Measurements from ENCODE around the gene LGR6. TPM values are rescaled to one million over a fixed set of nuclear protein-coding genes. Genes with fewer than 3 reads are reported as not detected.

The LGR6 gene
- total and polyA plus RNA-seq, 7 experiments from 2014 or later: 0.16 to 5.8 (median 0.33) TPM; not detected in 1

GRCh38 chr1:202227997-202228401 lies 34.4 kb downstream of the LGR6 start:
- POLR2A ChIA-PET: no interaction called here

GRCh38 chr1:202228484-202229122 lies 35.0 kb downstream of the LGR6 start:
- no peak overlapping the region for H3K4me3 ChIP-seq (ENCODE audit: low read length)
- H3K36me3 ChIP-seq (ENCODE audit: control insufficient read depth in 2 of 3, insufficient read depth in 3 of 3, low read length in 3 of 3): no peaks in the 10 kb centered on the region
- H3K4me1 Mint-ChIP-seq: peaks cover 0 to 19% (median 0%) of the 10 kb centered on the region in 7 donors
- DNase-seq (no peak), ATAC-seq (no peak)
- H3K9me3 ChIP-seq (ENCODE audit: control insufficient read depth in 2 of 3, low read length in 3 of 3): no peaks in the 10 kb centered on the region
- H3K36me3 Mint-ChIP-seq: no peaks in the 10 kb centered on the region
- H3K27ac Mint-ChIP-seq: peak overlapping the region in 1 of 9 donors; percentile 60
- H3K27ac ChIP-seq (ENCODE audit: low read depth, low read length): no peak overlapping the region
- H3K27me3 ChIP-seq (ENCODE audit: control insufficient read depth in 2 of 2, insufficient read depth in 2 of 2, low read length in 2 of 2): no peaks in the 10 kb centered on the region
- ChIA-PET CTCF (no interaction called here), POLR2A (no interaction called here)
- H3K9me3 Mint-ChIP-seq: no peaks in the 10 kb centered on the region
- intact Hi-C loops (cut with micrococcal nuclease): no loop called here
- H3K4me1 ChIP-seq (ENCODE audit: control insufficient read depth in 2 of 2, insufficient read depth in 2 of 2, low read length in 2 of 2): peaks cover 0 to 9% of the 10 kb centered on the region in 2 donors
- H3K27me3 Mint-ChIP-seq: peaks cover 0 to 20% (median 0%) of the 10 kb centered on the region in 5 donors
- peak overlapping the region in 1 of 10 donors; percentile 51 for H3K4me3 Mint-ChIP-seq

More at GRCh38 chr1:202227997-202228401, 34.4 kb downstream of the LGR6 start:
- H3K27ac Mint-ChIP-seq: no peak overlapping the region
- ATAC-seq: no peak
- H3K27me3 Mint-ChIP-seq: peaks cover 0 to 18% (median 0%) of the 10 kb centered on the region in 5 donors
- Histone ChIP-seq H3K27me3 (ENCODE audit: control insufficient read depth in 2 of 2, insufficient read depth in 2 of 2, low read length in 2 of 2) (no peaks in the 10 kb centered on the region), H3K4me1 (ENCODE audit: control insufficient read depth in 2 of 2, insufficient read depth in 2 of 2, low read length in 2 of 2) (peaks cover 0 to 9% of the 10 kb centered on the region in 2 donors), H3K36me3 (ENCODE audit: control insufficient read depth in 2 of 3, insufficient read depth in 3 of 3, low read length in 3 of 3) (no peaks in the 10 kb centered on the region), H3K27ac (ENCODE audit: low read depth, low read length) (no peak overlapping the region), H3K9me3 (ENCODE audit: control insufficient read depth in 2 of 3, low read length in 3 of 3) (no peaks in the 10 kb centered on the region), H3K4me3 (ENCODE audit: low read length) (no peak overlapping the region)
- H3K4me3 Mint-ChIP-seq: peak overlapping the region in 1 of 10 donors; percentile 53
- H3K36me3 Mint-ChIP-seq: no peaks in the 10 kb centered on the region
- peaks cover 0 to 19% (median 0%) of the 10 kb centered on the region in 7 donors for H3K4me1 Mint-ChIP-seq
- no peaks in the 10 kb centered on the region for H3K9me3 Mint-ChIP-seq
- no peak for DNase-seq
- intact Hi-C loops (cut with micrococcal nuclease): no loop called here
- CTCF ChIA-PET: no interaction called here

- Mint-ChIP-seq H3K4me3 (no peak overlapping the region), H3K9me3 (no peaks in the 10 kb centered on the region), H3K27me3 (peaks cover 0 to 24% (median 0%) of the 10 kb centered on the region in 5 donors), H3K4me1 (peaks cover 0 to 19% (median 0%) of the 10 kb centered on the region in 7 donors), H3K36me3 (no peaks in the 10 kb centered on the region), H3K27ac (no peak overlapping the region)
- DNase-seq: no peak
- H3K9me3 ChIP-seq (ENCODE audit: control insufficient read depth in 2 of 3, low read length in 3 of 3): no peaks in the 10 kb centered on the region
- no peaks in the 10 kb centered on the region for H3K27me3 ChIP-seq (ENCODE audit: control insufficient read depth in 2 of 2, insufficient read depth in 2 of 2, low read length in 2 of 2)
- H3K36me3 ChIP-seq (ENCODE audit: control insufficient read depth in 2 of 3, insufficient read depth in 3 of 3, low read length in 3 of 3): no peaks in the 10 kb centered on the region
- no peak overlapping the region for H3K27ac ChIP-seq (ENCODE audit: low read depth, low read length)
- peaks cover 0 to 9% of the 10 kb centered on the region in 2 donors for H3K4me1 ChIP-seq (ENCODE audit: control insufficient read depth in 2 of 2, insufficient read depth in 2 of 2, low read length in 2 of 2)
- intact Hi-C loops (cut with micrococcal nuclease): no loop called here
- ATAC-seq: no peak
- CTCF ChIA-PET: no interaction called here
- H3K4me3 ChIP-seq (ENCODE audit: low read length): no peak overlapping the region
- POLR2A ChIA-PET: no interaction called here
These were observed 35.8 kb downstream of the LGR6 start for GRCh38 chr1:202229376-202229775.

- intact Hi-C loops (cut with micrococcal nuclease): no loop called here
- POLR2A ChIA-PET: no interaction called here
- Histone ChIP-seq H3K9me3 (ENCODE audit: control insufficient read depth in 2 of 3, low read length in 3 of 3) (no peaks in the 10 kb centered on the region), H3K27me3 (ENCODE audit: control insufficient read depth in 2 of 2, insufficient read depth in 2 of 2, low read length in 2 of 2) (no peaks in the 10 kb centered on the region), H3K4me1 (ENCODE audit: control insufficient read depth in 2 of 2, insufficient read depth in 2 of 2, low read length in 2 of 2) (peaks cover 0 to 9% of the 10 kb centered on the region in 2 donors), H3K36me3 (ENCODE audit: control insufficient read depth in 2 of 3, insufficient read depth in 3 of 3, low read length in 3 of 3) (no peaks in the 10 kb centered on the region), H3K4me3 (ENCODE audit: low read length) (no peak overlapping the region), H3K27ac (ENCODE audit: low read depth, low read length) (no peak overlapping the region)
- Mint-ChIP-seq H3K36me3 (no peaks in the 10 kb centered on the region), H3K9me3 (no peaks in the 10 kb centered on the region), H3K27me3 (peaks cover 0 to 23% (median 0%) of the 10 kb centered on the region in 5 donors), H3K27ac (no peak overlapping the region), H3K4me3 (no peak overlapping the region), H3K4me1 (peaks cover 0 to 19% (median 0%) of the 10 kb centered on the region in 7 donors)
- DNase-seq: no peak
- ATAC-seq: no peak
- CTCF ChIA-PET: no interaction called here
These were observed 36.7 kb downstream of the LGR6 start for GRCh38 chr1:202230061-202230938.

- Histone ChIP-seq H3K27me3 (ENCODE audit: control insufficient read depth in 2 of 2, insufficient read depth in 2 of 2, low read length in 2 of 2) (no peaks in the 10 kb centered on the region), H3K4me3 (ENCODE audit: low read length) (no peak overlapping the region), H3K27ac (ENCODE audit: low read depth, low read length) (no peak overlapping the region), H3K9me3 (ENCODE audit: control insufficient read depth in 2 of 3, low read length in 3 of 3) (no peaks in the 10 kb centered on the region), H3K4me1 (ENCODE audit: control insufficient read depth in 2 of 2, insufficient read depth in 2 of 2, low read length in 2 of 2) (peaks cover 0 to 9% of the 10 kb centered on the region in 2 donors), H3K36me3 (ENCODE audit: control insufficient read depth in 2 of 3, insufficient read depth in 3 of 3, low read length in 3 of 3) (no peaks in the 10 kb centered on the region)
- no peaks in the 10 kb centered on the region for H3K9me3 Mint-ChIP-seq
- ChIA-PET POLR2A (interaction anchor here (0.8 kb wide), 1 partner anchor 157 kb away, joined by 3 read pairs; no protein-coding TSS in a partner anchor), CTCF (no interaction called here)
- no peaks in the 10 kb centered on the region for H3K36me3 Mint-ChIP-seq
- H3K4me3 Mint-ChIP-seq: no peak overlapping the region
- no peak for ATAC-seq
- intact Hi-C loops (cut with micrococcal nuclease): no loop called here
- H3K4me1 Mint-ChIP-seq: peaks cover 0 to 19% (median 0%) of the 10 kb centered on the region in 7 donors
- no peak overlapping the region for H3K27ac Mint-ChIP-seq
- H3K27me3 Mint-ChIP-seq: peaks cover 0 to 18% (median 2%) of the 10 kb centered on the region in 5 donors
- DNase-seq: no peak
These were observed 37.5 kb downstream of the LGR6 start for GRCh38 chr1:202230939-202231645.

- intact Hi-C loops (cut with micrococcal nuclease): no loop called here
- Mint-ChIP-seq H3K27me3 (peaks cover 4 to 22% (median 7%) of the 10 kb centered on the region in 5 donors), H3K9me3 (no peaks in the 10 kb centered on the region), H3K4me1 (peaks cover 0 to 12% (median 0%) of the 10 kb centered on the region in 7 donors), H3K27ac (no peak overlapping the region), H3K4me3 (no peak overlapping the region), H3K36me3 (no peaks in the 10 kb centered on the region)
- Histone ChIP-seq H3K4me3 (ENCODE audit: low read length) (no peak overlapping the region), H3K9me3 (ENCODE audit: control insufficient read depth in 2 of 3, low read length in 3 of 3) (no peaks in the 10 kb centered on the region), H3K27me3 (ENCODE audit: control insufficient read depth in 2 of 2, insufficient read depth in 2 of 2, low read length in 2 of 2) (no peaks in the 10 kb centered on the region), H3K4me1 (ENCODE audit: control insufficient read depth in 2 of 2, insufficient read depth in 2 of 2, low read length in 2 of 2) (peaks cover 0 to 2% of the 10 kb centered on the region in 2 donors), H3K36me3 (ENCODE audit: control insufficient read depth in 2 of 3, insufficient read depth in 3 of 3, low read length in 3 of 3) (no peaks in the 10 kb centered on the region), H3K27ac (ENCODE audit: low read depth, low read length) (no peak overlapping the region)
- ATAC-seq (no peak), DNase-seq (no peak)
- POLR2A ChIA-PET: no interaction called here
- CTCF ChIA-PET: no interaction called here
These were observed 39.6 kb downstream of the LGR6 start for GRCh38 chr1:202233171-202233570.
